ENCODE measurements around the gene MOB3C. TPM values are rescaled to one million over a fixed set of nuclear protein-coding genes. Genes with fewer than 3 reads are reported as not detected.

The MOB3C gene
- total and polyA plus RNA-seq, 2 of the 4 experiments (the other 2 are of a cell fraction) = 7.3 to 9.0 TPM

DNA sequence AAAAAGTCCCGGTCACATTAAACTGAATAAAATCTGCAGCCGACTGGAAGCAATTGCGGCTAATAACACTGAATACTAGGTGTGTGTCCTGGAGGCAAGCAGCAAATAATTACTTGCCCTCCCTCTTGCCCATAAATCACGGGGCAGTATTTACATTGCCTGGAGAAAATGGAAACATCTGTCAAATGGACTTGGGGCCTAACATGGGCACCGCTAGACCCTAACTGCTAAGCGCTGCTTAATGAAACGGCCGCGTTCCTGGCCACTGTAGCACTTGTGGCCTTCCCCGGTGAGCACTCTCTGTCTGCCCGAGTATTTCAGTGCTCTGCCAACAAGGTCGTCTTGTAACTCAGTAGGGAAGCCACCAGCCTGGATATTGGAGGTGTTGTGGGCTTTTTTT is 41.3 kb downstream of the MOB3C start:
- no TSS peak for BruUV-seq (replicated peaks)
- no peak overlapping the region for H2BK20ac ChIP-seq (ENCODE audit: low read depth, low read length)
- H4K91ac ChIP-seq (ENCODE audit: insufficient read depth, low read depth, low read length) = no peak overlapping the region
- no peak overlapping the region for H3K18ac ChIP-seq (ENCODE audit: low read depth, low read length)
- no peaks in the 10 kb centered on the region for H3K27me3 ChIP-seq (ENCODE audit: control insufficient read depth, insufficient read depth, low read length)
- no peak overlapping the region for H2AK5ac ChIP-seq (ENCODE audit: low read depth, low read length)
- no peaks in the 10 kb centered on the region; the same call in 1 of the 2 replicates for H4K20me1 ChIP-seq (ENCODE audit: insufficient read depth, low read length)
- dilution Hi-C loops (cut with HindIII; ENCODE audit: low sequenced_read_pairs, unreplicated experiment) = no loop called here
- no peak overlapping the region for H3K4me3 ChIP-seq (ENCODE audit: insufficient read depth, low read depth, low read length)
- H3K79me1 ChIP-seq (ENCODE audit: low read depth in 1 of 2, low read length in 2 of 2) = peaks cover 0 to under 1% of the 10 kb centered on the region in 2 experiments; a peak in 1 of 4 replicates
- no peak overlapping the region for H2BK120ac ChIP-seq (ENCODE audit: low read depth, low read length)
- H3K56ac ChIP-seq (ENCODE audit: extremely low read depth, insufficient read depth, low read length) = no peak overlapping the region
- H3K36me3 ChIP-seq (ENCODE audit: control insufficient read depth, insufficient read depth, low read length) = peaks cover 32% of the 10 kb centered on the region
- H3K14ac ChIP-seq (replicated peaks; ENCODE audit: low read depth, low read length) = no peak overlapping the region
- H3K27ac ChIP-seq (ENCODE audit: insufficient read depth, low read length) = no peak overlapping the region
- CTCF ChIA-PET = interaction anchor here (0.8 kb wide), 1 partner anchor 150 kb away, joined by 3 read pairs; no protein-coding TSS in a partner anchor
- H3K9me1 ChIP-seq (ENCODE audit: insufficient read depth, low read length) = peaks cover 8% of the 10 kb centered on the region
- intact Hi-C loops (cut with micrococcal nuclease) = no loop called here
- H4K5ac ChIP-seq (ENCODE audit: low read depth, low read length) = no peak overlapping the region
- TF ChIP-seq POLR2A (IDR thresholded peaks at IDR 0.05; ENCODE audit: low read depth, low read length) (no peak), BHLHE40 (IDR thresholded peaks at IDR 0.05; ENCODE audit: low read depth, low read length) (no peak), MXI1 (IDR thresholded peaks at IDR 0.05; ENCODE audit: borderline replicate concordance, low read depth, low read length) (no peak), CHD1 (IDR thresholded peaks at IDR 0.05; ENCODE audit: low read depth, low read length) (no peak), MAFK (IDR thresholded peaks at IDR 0.05; ENCODE audit: low read depth, low read length) (no peak), RCOR1 (IDR thresholded peaks at IDR 0.05; ENCODE audit: insufficient replicate concordance, low read length) (no peak), SMC3 (IDR thresholded peaks at IDR 0.05; ENCODE audit: low read depth, low read length) (no peak), NFE2L2 (IDR thresholded peaks at IDR 0.05; ENCODE audit: low read depth, low read length) (no peak), RAD21 (IDR thresholded peaks at IDR 0.05; ENCODE audit: low read length) (no peak), CEBPB (IDR thresholded peaks at IDR 0.05; ENCODE audit: low read depth, low read length) (no peak), MAZ (IDR thresholded peaks at IDR 0.05; ENCODE audit: borderline replicate concordance, low read depth, low read length) (no peak), FOS (IDR thresholded peaks at IDR 0.05; ENCODE audit: low read depth, low read length) (no peak), RFX5 (IDR thresholded peaks at IDR 0.05; ENCODE audit: low read depth, low read length) (no peak)
- TF ChIP-seq, protein P1, sequence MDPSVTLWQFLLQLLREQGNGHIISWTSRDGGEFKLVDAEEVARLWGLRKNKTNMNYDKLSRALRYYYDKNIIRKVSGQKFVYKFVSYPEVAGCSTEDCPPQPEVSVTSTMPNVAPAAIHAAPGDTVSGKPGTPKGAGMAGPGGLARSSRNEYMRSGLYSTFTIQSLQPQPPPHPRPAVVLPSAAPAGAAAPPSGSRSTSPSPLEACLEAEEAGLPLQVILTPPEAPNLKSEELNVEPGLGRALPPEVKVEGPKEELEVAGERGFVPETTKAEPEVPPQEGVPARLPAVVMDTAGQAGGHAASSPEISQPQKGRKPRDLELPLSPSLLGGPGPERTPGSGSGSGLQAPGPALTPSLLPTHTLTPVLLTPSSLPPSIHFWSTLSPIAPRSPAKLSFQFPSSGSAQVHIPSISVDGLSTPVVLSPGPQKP (IDR thresholded peaks at IDR 0.05; ENCODE audit: borderline replicate concordance, low read depth, low read length) = no peak
- TF ChIP-seq, protein P2, sequence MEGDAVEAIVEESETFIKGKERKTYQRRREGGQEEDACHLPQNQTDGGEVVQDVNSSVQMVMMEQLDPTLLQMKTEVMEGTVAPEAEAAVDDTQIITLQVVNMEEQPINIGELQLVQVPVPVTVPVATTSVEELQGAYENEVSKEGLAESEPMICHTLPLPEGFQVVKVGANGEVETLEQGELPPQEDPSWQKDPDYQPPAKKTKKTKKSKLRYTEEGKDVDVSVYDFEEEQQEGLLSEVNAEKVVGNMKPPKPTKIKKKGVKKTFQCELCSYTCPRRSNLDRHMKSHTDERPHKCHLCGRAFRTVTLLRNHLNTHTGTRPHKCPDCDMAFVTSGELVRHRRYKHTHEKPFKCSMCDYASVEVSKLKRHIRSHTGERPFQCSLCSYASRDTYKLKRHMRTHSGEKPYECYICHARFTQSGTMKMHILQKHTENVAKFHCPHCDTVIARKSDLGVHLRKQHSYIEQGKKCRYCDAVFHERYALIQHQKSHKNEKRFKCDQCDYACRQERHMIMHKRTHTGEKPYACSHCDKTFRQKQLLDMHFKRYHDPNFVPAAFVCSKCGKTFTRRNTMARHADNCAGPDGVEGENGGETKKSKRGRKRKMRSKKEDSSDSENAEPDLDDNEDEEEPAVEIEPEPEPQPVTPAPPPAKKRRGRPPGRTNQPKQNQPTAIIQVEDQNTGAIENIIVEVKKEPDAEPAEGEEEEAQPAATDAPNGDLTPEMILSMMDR (conservative IDR thresholded peaks at IDR 0.05; ENCODE audit: low read depth, low read length) = no peak
- TF ChIP-seq, protein P3, sequence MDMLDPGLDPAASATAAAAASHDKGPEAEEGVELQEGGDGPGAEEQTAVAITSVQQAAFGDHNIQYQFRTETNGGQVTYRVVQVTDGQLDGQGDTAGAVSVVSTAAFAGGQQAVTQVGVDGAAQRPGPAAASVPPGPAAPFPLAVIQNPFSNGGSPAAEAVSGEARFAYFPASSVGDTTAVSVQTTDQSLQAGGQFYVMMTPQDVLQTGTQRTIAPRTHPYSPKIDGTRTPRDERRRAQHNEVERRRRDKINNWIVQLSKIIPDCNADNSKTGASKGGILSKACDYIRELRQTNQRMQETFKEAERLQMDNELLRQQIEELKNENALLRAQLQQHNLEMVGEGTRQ (IDR thresholded peaks at IDR 0.05; ENCODE audit: low read depth, low read length) = no peak
- no peak overlapping the region for H3K4ac ChIP-seq (ENCODE audit: low read depth, low read length)
- WGBS, 2 experiments (ENCODE audit: extremely low coverage in 2 of 2, insufficient read length in 1 of 2) = 78% methylated on average over 5 of the region's 12 CpGs; no CpG with 5 or more reads in 1 of the 2 experiments
- H3K9ac ChIP-seq (ENCODE audit: low read depth, low read length) = no peak overlapping the region
- POLR2A ChIA-PET (ENCODE audit: unreplicated experiment) = no interaction called here
- no peaks in the 10 kb centered on the region for H3K9me3 ChIP-seq (ENCODE audit: control insufficient read depth, insufficient read depth, low read length)
- no peak overlapping the region for H3K23ac ChIP-seq (ENCODE audit: low read depth, low read length)
- DNase-seq (no peak), ATAC-seq (ENCODE audit: low read depth) (no peak)
- no peaks in the 10 kb centered on the region; the same call in 1 of the 2 replicates for H3K4me1 ChIP-seq (ENCODE audit: control insufficient read depth, insufficient read depth, low read length)
- H3K4me2 ChIP-seq (ENCODE audit: low read depth, low read length) = no peak overlapping the region
- H2AK9ac ChIP-seq (replicated peaks; ENCODE audit: low read depth, low read length, poor library complexity) = no peak overlapping the region
- H4K8ac ChIP-seq (ENCODE audit: low read depth in 2 of 2, low read length in 2 of 2) = no peak overlapping the region
- in situ Hi-C loops (cut with MboI; ENCODE audit: low sequenced_read_pairs) = no loop called here
- no peak overlapping the region for H2BK15ac ChIP-seq (ENCODE audit: low read depth, low read length)
- H2AFZ ChIP-seq (replicated peaks; ENCODE audit: low read length, poor library complexity) = no peak overlapping the region
- H2BK5ac ChIP-seq (ENCODE audit: low read depth, low read length, poor library complexity, severe bottlenecking) = no peak overlapping the region

Measured in IMR-90 (cell line).